Loucy (cell line): ENCODE measurements around the gene IL1F10.

ENCODE experiments used
- CTCF ChIP-seq: fragments of 200-600 bp; sonication (generic); conservative IDR thresholded peaks from 2 replicates; pipeline ENCODE4 v1.5.1; 2014; ENCODE audit warnings: mild to moderate bottlenecking, antibody characterized with exemption, low read length
- EZH2phosphoT487 ChIP-seq: fragments of 200-600 bp; IDR thresholded peaks from 2 replicates; pipeline ENCODE4 v1.6.1; 2018; ENCODE audit warnings: antibody characterized with exemption, mild to moderate bottlenecking, moderate library complexity, borderline replicate concordance

GRCh38 chr2:113041871-113042270 is 25.9 kb upstream of the IL1F10 start:
- TF ChIP-seq EZH2phosphoT487: no peak
- TF ChIP-seq CTCF: peak; percentile 37
